ENCODE data around the gene SC5D. TPM values are rescaled to one million over a fixed set of nuclear protein-coding genes. Genes with fewer than 3 reads are reported as not detected.

The SC5D gene
- total RNA-seq, 1 experiment from 2014 or later = 82.5 TPM

GRCh38 chr11:121255473-121256125 lies 37.0 kb upstream of the SC5D start:
- no peak overlapping the region for H3K27ac ChIP-seq (ENCODE audit: low read depth, low read length, poor library complexity, severe bottlenecking)
- no TSS peak for BruUV-seq (replicated peaks)
- ChIA-PET CTCF (no interaction called here), POLR2A (ENCODE audit: low non-redundant PET) (no interaction called here)
- no peak overlapping the region for H3K4me3 ChIP-seq (ENCODE audit: low read depth, low read length, poor library complexity, severe bottlenecking)
- DNase-seq (ENCODE audit: low spot score) = no peak
- H3K27me3 ChIP-seq (replicated peaks; ENCODE audit: insufficient read depth, low read depth, low read length, poor library complexity) = peaks cover 40% of the 10 kb centered on the region
- H3K4me1 ChIP-seq (ENCODE audit: insufficient read depth, low read length, poor library complexity, severe bottlenecking) = no peaks in the 10 kb centered on the region
- no peaks in the 10 kb centered on the region for H3K36me3 ChIP-seq (ENCODE audit: insufficient read depth, low read length, poor library complexity, severe bottlenecking)
- H3K9me3 ChIP-seq (ENCODE audit: low read depth, low read length, poor library complexity, severe bottlenecking) = peaks cover 6% of the 10 kb centered on the region
- intact Hi-C loops (cut with micrococcal nuclease; ENCODE audit: unreplicated experiment) = no loop called here
- TF ChIP-seq EZH2 (IDR thresholded peaks at IDR 0.05; ENCODE audit: borderline replicate concordance, low read depth, low read length, poor library complexity, severe bottlenecking) (no peak), CTCF (conservative IDR thresholded peaks at IDR 0.05; ENCODE audit: low read depth, low read length) (no peak)

- TF ChIP-seq CTCF (conservative IDR thresholded peaks at IDR 0.05; ENCODE audit: low read depth, low read length) (no peak), EZH2 (IDR thresholded peaks at IDR 0.05; ENCODE audit: borderline replicate concordance, low read depth, low read length, poor library complexity, severe bottlenecking) (no peak)
- Histone ChIP-seq H3K27me3 (replicated peaks; ENCODE audit: insufficient read depth, low read depth, low read length, poor library complexity) (peaks cover 56% of the 10 kb centered on the region), H3K9me3 (ENCODE audit: low read depth, low read length, poor library complexity, severe bottlenecking) (peaks cover 6% of the 10 kb centered on the region), H3K36me3 (ENCODE audit: insufficient read depth, low read length, poor library complexity, severe bottlenecking) (no peaks in the 10 kb centered on the region), H3K4me1 (ENCODE audit: insufficient read depth, low read length, poor library complexity, severe bottlenecking) (no peaks in the 10 kb centered on the region), H3K4me3 (ENCODE audit: low read depth, low read length, poor library complexity, severe bottlenecking) (no peak overlapping the region), H3K27ac (ENCODE audit: low read depth, low read length, poor library complexity, severe bottlenecking) (no peak overlapping the region)
- BruUV-seq (replicated peaks) = no TSS peak
- no peak for DNase-seq (ENCODE audit: low spot score)
- intact Hi-C loops (cut with micrococcal nuclease; ENCODE audit: unreplicated experiment) = no loop called here
- ChIA-PET POLR2A (ENCODE audit: low non-redundant PET) (no interaction called here), CTCF (no interaction called here)
Observed at GRCh38 chr11:121257289-121257688, 35.3 kb upstream of the SC5D start.

GRCh38 chr11:121257976-121258375 lies 34.6 kb upstream of the SC5D start:
- DNase-seq (ENCODE audit: low spot score) = no peak
- Histone ChIP-seq H3K27me3 (replicated peaks; ENCODE audit: insufficient read depth, low read depth, low read length, poor library complexity) (peaks cover 59% of the 10 kb centered on the region), H3K9me3 (ENCODE audit: low read depth, low read length, poor library complexity, severe bottlenecking) (peaks cover 7% of the 10 kb centered on the region), H3K27ac (ENCODE audit: low read depth, low read length, poor library complexity, severe bottlenecking) (no peak overlapping the region), H3K36me3 (ENCODE audit: insufficient read depth, low read length, poor library complexity, severe bottlenecking) (no peaks in the 10 kb centered on the region), H3K4me3 (ENCODE audit: low read depth, low read length, poor library complexity, severe bottlenecking) (no peak overlapping the region), H3K4me1 (ENCODE audit: insufficient read depth, low read length, poor library complexity, severe bottlenecking) (no peaks in the 10 kb centered on the region)
- TF ChIP-seq EZH2 (IDR thresholded peaks at IDR 0.05; ENCODE audit: borderline replicate concordance, low read depth, low read length, poor library complexity, severe bottlenecking) = no peak
- TF ChIP-seq CTCF (conservative IDR thresholded peaks at IDR 0.05; ENCODE audit: low read depth, low read length) = no peak
- CTCF ChIA-PET = no interaction called here
- POLR2A ChIA-PET (ENCODE audit: low non-redundant PET) = no interaction called here
- intact Hi-C loops (cut with micrococcal nuclease; ENCODE audit: unreplicated experiment) = no loop called here
- BruUV-seq (replicated peaks) = no TSS peak

Data from A673 (cell line).